GM12872 (cell line): ENCODE data around the gene LHFPL4.

Source experiments
- CTCF ChIP-seq: IDR thresholded peaks from 3 replicates; pipeline ENCODE4 v1.5.1; 2011; ENCODE audit warnings: low read depth, mild to moderate bottlenecking, low read length, moderate library complexity; ENCODE audit not compliant: insufficient read depth

The LHFPL4 gene

DNA sequence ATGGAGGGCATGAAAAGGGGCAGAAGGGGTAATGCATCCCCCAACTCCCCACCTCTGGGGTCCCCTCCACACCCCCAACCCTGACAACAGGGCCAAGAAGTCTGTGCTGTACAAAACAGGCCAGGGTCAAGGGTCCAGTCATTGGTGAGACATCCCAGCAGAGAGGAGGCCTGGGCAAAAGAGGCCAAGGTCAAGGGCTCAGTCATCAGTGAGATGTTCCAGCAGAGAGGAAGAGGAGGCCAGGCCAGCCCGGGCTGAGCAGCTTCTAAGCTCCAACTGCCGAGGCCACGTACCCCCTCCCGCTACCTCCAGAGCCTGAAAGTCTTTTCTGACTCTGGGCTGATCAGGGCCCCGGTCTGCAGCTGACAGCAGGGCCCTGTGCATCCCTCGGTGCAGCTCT lies 52.4 kb downstream of the LHFPL4 start:
- TF ChIP-seq CTCF: no peak

DNA sequence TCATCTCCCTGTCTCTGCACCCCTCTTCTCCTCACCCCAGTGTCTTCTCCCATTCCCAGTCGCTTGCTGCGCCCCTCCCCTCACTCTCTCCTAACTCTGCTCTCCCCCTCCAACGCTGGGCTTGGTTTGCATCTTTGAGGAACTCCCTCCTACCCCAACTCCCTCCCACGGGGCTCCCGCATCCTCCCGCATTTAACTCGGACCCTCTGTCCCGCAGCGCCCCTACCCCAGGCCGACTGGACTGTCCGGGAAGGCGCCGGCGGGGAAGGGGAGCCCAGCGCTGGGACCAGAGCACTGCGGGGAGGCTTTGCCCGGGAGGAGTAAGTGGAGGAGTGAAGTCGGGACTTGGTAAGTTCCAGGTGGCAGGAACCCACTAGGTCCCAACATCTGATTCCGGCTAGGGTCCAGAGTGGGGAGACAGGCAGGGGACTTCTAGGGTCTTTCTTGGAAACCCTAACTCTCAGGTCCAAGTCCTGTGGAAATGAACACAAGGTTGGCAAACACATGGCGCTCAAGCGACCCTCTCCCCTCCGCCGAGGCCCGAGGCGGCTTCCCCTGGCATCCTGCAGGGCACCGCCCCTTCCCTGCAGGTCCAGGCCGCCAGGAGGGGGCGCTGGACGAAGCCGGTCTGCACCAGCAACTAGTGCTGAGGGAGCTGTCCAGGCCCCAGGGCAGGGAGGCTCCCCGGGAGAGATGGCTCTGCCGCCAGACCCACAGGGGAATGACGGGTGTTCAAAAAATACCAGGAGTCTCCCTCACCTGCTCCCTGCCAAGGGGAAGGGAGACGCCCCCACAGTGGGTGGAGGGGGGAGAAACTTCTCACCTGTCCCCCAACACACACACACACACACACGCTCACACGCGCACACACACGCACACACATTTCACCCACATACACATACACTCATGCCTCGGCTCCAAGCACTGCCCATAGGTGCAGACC lies 53.2 kb downstream of the LHFPL4 start:
- peak; percentile 82 for TF ChIP-seq CTCF

- no peak for TF ChIP-seq CTCF
Measured at GRCh38 chr3:9499455-9500107, 54.0 kb downstream of the LHFPL4 start.

DNA sequence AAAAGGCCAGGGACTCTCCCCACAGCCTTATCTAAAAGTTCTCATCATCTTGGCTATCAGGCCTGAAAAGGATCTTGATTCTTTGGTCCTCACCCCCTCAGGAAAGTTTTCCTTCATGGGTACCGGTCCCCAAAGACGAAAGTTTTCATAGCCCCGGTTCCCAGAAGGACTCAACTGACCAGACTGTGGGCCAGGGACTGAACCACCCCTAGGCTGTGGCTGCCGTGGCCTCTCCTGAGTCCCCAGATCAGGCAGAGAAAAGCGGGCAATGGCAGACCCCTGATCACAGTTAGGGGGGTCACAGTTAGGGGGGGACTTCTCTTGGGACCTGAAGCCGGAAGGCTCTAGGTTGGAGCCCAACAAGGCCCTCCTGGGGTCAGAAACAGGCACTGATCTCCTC lies 54.8 kb downstream of the LHFPL4 start:
- TF ChIP-seq CTCF: no peak

GRCh38 chr3:9497821-9498565 lies 55.6 kb downstream of the LHFPL4 start:
- TF ChIP-seq CTCF: no peak

DNA sequence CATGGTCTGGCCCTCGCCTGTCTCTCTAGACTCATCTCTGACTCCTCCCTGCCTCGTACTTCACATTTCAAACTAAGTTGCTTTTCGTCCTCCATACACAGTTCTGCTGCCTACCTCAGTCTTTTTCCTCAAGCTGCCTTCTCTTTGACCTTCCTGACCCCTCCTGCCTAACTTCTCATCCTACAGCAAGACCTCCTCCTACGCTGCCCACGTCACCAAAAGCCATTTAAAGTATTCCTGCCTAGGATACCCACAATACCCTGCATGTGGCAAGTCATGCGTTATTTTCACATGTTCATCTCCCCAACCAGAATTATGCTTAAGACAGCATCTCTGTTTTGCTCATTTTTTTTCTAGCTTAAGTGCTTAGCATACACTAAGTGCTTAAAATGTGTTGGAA lies 56.7 kb downstream of the LHFPL4 start:
- no peak for TF ChIP-seq CTCF

DNA sequence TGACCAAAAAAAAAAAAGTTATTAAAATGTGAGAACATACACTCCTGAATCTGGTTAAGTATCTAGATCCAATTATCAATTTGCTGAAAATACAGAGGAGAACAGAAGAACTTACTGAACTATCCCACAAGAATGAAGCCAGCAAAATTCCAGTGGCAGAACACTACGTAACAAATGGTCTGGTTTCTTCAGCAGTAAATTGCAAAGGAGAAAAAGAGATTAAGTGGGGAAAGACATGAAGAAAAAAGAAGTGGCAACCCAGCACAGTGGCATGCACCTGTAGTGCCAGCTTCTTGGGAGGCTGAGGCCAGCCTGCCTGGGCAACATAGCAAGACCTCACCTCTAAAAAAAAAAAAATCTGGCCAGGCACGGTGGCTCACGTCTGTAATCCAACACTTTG lies 62.1 kb downstream of the LHFPL4 start:
- no peak for TF ChIP-seq CTCF
